SK-N-SH treated with all-trans-retinoic acid at 6 μM for 48 hours (cell line): ENCODE results near the gene ANXA10.

Experiments
- ARNTL ChIP-seq: fragments of 450-650 bp; formaldehyde crosslinking; IDR thresholded peaks from 2 replicates; pipeline ENCODE4 v1.5.0; 2020; ENCODE audit warnings: low read depth, mild to moderate bottlenecking, moderate library complexity, borderline replicate concordance
- OSR1 ChIP-seq: fragments of 250-450 bp; sonication (Bioruptor Pico); IDR thresholded peaks from 2 replicates; pipeline ENCODE4 v1.8.0; 2022; ENCODE audit warnings: moderate library complexity, mild to moderate bottlenecking, inconsistent platforms
- PATZ1 ChIP-seq: fragments of 250-450 bp; sonication (Bioruptor Pico); IDR thresholded peaks from 2 replicates; pipeline ENCODE4 v1.8.0; 2020; ENCODE audit warnings: mild to moderate bottlenecking, moderate library complexity, borderline replicate concordance
- POU6F1 ChIP-seq: fragments of 250-450 bp; sonication (Bioruptor Pico); IDR thresholded peaks from 2 replicates; pipeline ENCODE4 v1.8.0; 2021; ENCODE audit warnings: low read depth, mild to moderate bottlenecking, moderate library complexity, borderline replicate concordance
- ZNF70 ChIP-seq: fragments of 450-650 bp; formaldehyde crosslinking; IDR thresholded peaks from 2 replicates; pipeline ENCODE4 v1.5.0; 2020; ENCODE audit warnings: mild to moderate bottlenecking, moderate library complexity
- ZNF8 ChIP-seq: fragments of 450-650 bp; formaldehyde crosslinking; IDR thresholded peaks from 2 replicates; pipeline ENCODE4 v1.5.0; 2020; ENCODE audit warnings: mild to moderate bottlenecking, moderate library complexity
- TF ChIP-seq, protein P1 (sequence below): fragments of 250-450 bp; sonication (Bioruptor Pico); IDR thresholded peaks from 2 replicates; pipeline ENCODE4 v1.5.0; 2020; ENCODE audit warnings: mild to moderate bottlenecking, moderate library complexity
- TF ChIP-seq, protein P2 (sequence below): fragments of 250-450 bp; sonication (Bioruptor Pico); IDR thresholded peaks from 2 replicates; pipeline ENCODE4 v1.5.1; 2021; ENCODE audit warnings: mild to moderate bottlenecking, moderate library complexity

- TF ChIP-seq OSR1 (CRISPR knock-in tag) (no peak), ZNF70 (no peak), ZNF8 (no peak), POU6F1 (no peak), ARNTL (CRISPR knock-in tag) (no peak), PATZ1 (CRISPR knock-in tag) (no peak)
- TF ChIP-seq, protein P1, sequence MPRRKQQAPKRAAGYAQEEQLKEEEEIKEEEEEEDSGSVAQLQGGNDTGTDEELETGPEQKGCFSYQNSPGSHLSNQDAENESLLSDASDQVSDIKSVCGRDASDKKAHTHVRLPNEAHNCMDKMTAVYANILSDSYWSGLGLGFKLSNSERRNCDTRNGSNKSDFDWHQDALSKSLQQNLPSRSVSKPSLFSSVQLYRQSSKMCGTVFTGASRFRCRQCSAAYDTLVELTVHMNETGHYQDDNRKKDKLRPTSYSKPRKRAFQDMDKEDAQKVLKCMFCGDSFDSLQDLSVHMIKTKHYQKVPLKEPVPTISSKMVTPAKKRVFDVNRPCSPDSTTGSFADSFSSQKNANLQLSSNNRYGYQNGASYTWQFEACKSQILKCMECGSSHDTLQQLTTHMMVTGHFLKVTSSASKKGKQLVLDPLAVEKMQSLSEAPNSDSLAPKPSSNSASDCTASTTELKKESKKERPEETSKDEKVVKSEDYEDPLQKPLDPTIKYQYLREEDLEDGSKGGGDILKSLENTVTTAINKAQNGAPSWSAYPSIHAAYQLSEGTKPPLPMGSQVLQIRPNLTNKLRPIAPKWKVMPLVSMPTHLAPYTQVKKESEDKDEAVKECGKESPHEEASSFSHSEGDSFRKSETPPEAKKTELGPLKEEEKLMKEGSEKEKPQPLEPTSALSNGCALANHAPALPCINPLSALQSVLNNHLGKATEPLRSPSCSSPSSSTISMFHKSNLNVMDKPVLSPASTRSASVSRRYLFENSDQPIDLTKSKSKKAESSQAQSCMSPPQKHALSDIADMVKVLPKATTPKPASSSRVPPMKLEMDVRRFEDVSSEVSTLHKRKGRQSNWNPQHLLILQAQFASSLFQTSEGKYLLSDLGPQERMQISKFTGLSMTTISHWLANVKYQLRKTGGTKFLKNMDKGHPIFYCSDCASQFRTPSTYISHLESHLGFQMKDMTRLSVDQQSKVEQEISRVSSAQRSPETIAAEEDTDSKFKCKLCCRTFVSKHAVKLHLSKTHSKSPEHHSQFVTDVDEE (CRISPR knock-in tag), result no peak
- TF ChIP-seq, protein P2, sequence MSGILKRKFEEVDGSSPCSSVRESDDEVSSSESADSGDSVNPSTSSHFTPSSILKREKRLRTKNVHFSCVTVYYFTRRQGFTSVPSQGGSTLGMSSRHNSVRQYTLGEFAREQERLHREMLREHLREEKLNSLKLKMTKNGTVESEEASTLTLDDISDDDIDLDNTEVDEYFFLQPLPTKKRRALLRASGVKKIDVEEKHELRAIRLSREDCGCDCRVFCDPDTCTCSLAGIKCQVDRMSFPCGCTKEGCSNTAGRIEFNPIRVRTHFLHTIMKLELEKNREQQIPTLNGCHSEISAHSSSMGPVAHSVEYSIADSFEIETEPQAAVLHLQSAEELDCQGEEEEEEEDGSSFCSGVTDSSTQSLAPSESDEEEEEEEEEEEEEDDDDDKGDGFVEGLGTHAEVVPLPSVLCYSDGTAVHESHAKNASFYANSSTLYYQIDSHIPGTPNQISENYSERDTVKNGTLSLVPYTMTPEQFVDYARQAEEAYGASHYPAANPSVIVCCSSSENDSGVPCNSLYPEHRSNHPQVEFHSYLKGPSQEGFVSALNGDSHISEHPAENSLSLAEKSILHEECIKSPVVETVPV (CRISPR knock-in tag), result no peak
Measured at GRCh38 chr4:168218645-168219044, 126.3 kb downstream of the ANXA10 start.
